Stimulated activated CD8-positive, alpha-beta memory T cell treated with anti-CD3 and anti-CD28 coated beads, Interleukin-4, amount 100 ng/mL, for 4 hours (primary cell): ENCODE data around the gene FCN2.
"Not testable (repeated sequence)": the region's sequence is repeated elsewhere in the genome, so short reads cannot be mapped to it uniquely, and the experiment has no call there.

Experiments
- DNase-seq, 2 donors: peaks; one replicate each; pipeline ENCODE4 v3.0.0-alpha.2; 2020; ENCODE audit warnings: low read depth in 2 of 2, low spot score in 1 of 2

The FCN2 gene

DNA sequence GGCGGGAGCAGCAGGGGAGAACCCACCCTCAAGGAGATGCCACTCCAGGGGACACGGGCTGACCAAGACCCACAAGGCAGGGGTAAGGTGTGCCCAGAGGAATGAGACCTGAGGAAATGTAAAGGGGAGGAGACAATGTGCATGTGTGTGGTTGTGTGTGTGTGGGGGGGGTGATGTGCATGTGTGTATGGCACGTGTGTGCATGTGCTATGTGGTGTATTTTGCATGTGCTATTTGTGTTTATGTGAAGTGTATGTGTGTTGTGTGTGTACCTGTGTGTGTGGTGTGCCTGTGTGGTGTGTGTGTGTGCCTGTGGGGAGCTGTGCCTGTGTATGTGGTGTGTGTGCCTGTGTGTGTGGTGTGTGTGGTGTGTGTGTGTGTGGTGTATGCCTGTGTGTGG is 33.5 kb upstream of the FCN2 start:
- no peak for DNase-seq

DNA sequence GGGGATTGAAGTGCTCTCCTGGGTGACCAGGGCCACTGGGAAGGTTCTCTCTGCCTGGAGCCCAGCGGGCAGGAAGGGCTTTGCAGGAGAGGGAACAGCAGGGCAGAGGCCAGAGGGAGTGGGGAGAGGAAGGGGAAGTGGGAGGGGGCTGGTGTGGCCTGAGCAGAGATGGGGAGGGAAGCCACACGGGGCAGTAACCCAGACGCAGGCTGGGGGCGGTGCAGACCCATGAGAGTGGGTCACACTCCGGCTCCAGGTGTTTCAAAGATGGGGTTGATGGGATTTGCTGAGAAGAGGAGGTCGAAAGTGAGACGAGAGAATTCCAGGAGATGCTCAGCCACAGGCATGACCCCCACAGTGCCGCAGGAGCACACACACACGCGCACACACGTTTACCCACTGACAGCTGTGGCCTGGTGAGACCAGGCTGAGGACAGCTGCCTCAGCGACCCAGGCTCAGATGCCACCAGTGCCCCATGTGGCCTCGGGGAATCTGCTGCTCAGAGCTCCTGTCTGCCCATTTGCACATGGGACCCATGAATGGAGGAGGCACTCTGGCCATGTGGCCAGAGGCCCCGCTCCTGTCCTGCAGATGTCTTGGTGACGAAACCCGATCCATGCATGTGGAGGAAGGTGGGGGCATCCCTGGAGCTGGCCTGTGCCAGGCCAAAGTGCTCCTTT is 32.7 kb upstream of the FCN2 start:
- no peak for DNase-seq

DNA sequence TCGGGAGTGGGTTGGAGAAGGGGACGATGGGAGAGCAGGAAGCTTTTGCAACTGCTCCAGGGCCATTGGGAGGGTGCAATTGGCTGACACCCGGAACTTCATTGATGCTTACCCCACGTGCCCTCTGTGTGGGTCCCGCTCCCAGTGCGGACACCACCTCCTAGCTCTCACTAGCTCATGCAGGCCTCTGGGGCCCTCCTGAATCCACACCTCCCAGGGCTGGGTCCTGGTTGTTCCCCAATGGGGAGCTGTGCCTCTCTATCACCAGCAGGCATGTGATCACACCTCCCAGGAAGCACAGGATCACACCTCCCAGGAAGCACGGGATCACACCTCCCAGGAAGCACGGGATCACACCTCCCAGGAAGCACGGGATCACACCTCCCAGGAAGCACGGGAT is 32.1 kb upstream of the FCN2 start:
- DNase-seq = no peak

DNA sequence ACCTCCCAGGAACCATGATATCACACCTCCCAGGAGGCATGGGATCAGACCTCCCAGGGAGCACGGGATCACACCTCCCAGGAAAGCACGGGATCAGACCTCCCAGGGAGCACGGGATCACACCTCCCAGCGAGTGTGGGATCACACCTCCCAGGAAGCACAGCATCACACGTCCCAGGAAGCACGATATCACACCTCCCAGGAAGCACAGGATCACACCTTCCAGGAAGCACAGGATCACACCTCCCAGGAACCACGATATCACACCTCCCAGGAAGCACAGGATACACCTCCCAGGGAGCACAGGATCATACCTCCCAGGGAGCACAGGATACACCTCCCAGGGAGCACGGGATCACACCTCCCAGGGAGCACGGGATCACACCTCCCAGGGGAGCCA is 30.0 kb upstream of the FCN2 start:
- no peak for DNase-seq

DNA sequence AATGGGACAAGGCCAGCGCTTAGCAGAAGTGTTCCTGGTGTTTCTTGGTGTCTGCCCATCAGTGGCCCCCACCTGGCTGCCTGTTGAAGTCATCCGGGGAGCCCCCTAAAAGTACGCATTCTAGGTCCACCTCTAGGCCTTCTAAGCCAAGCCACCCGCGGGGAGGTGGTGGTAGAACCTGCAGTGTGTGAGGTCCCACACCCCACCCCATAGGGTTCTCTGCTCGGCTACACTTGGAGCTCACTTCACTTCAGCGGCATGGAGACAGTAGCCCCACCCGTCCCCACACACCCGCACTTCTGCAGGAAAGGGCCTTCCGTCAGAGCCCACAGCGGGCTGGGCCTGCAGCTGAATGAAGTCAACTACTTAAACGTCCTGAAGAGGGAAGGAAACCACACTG is 29.6 kb upstream of the FCN2 start:
- no peak for DNase-seq

DNA sequence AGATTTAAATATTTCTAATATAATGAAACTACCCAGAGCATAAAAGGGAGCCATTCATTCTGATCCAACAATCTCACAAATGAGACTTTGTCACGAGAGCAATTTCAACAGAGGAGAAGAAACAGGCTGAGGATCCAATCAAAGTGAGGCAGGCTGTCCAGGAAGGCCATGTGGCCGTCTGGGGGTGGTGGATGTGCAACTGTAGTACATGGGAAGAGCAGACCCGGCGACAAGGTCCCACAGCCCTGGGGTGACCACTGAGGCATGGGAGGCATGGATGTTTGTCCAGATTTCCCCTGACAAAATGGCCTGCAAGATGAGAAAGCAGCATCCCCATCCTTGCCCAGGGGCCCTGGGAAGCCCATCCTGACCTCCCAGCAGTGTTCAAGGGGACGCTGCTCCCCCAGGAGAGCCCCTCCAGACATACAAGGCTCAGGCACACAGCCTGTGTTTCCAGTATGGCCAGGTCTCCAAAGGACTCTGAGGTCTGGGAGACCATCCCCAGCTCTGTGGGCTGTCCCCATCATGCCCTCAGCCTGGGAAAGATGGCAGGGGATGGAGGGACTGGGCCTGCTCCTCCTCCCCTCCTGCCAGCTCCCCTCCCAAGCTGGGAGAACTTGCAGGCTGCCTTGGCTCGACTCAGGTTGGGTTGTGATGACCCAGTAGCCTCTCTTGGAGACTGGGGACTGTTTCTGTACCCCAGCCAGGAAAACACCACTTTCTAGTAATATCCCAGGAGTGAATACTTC is 27.5 kb upstream of the FCN2 start:
- no peak for DNase-seq

DNA sequence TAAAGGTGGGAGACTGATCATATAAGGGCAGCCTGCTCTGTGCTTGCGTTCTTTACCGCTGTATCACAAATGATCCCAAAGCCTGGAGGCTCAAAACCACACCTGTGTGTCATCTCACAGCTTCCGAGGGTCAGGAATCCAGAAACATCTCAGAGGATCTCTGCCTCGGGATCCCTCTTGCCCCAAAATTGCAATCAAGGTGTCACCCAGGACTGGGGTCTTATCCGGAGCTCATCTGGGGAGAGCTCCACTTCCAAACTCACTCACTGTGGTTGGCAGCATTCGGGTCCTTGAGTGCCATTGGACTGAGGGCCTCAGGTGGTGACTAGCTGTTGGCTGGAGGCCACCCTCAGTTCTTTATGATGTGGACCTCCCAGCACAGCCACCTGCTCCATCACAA is 26.7 kb upstream of the FCN2 start:
- DNase-seq = no peak

DNA sequence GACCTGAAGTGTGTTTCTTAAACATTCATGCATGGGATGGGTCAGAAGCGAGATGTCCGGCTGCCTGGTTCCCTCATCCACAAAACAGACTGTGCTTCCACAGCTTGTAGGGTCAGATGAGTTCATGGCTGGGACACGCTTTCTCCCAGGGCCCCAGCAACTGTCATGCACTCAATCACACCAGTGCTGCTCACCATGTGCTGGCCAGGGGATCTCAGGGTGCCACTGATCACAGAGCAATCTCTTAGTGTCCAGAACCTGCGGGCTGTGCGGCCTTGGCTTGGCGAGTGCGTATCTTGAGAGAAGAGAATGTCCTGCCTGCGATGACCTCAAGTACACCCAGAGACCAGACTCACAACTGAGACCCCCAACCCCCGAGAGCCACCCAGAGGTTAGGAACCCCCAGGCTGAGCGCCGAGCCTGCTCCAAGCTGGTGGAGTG is 26.0 kb upstream of the FCN2 start:
- DNase-seq = no peak

DNA sequence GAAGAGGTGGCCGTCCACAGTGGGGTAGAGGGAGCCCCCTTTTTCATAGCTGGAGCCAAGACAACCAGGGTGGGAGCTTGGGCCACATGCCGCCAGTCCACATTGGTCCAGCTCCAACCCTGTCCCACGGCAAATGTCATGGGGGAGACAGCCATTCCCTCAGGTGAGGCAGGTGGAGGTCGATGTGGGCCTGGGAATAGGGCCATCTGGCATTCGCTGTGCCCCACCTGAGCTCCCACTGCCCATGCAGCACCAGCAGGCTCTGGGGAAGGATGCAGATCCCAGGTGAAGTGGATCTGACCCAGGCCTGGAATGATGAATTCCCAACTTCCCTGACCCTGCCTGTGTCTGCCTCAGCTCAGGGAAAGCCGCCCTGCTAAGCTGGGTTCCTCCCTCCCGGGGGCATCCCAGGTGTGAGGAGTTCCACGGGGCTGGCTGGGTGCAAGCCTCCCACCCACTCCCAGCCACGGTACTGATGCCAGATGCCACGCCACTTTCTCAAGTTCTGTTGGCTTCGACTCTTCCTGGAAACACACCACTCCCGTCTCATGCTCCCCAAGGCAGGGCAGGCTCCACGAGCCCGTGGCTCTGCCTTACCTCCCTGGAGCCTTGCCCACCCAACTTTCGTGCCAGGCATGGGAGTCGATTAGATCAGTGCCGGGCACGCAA is 25.2 kb upstream of the FCN2 start:
- DNase-seq = no peak

DNA sequence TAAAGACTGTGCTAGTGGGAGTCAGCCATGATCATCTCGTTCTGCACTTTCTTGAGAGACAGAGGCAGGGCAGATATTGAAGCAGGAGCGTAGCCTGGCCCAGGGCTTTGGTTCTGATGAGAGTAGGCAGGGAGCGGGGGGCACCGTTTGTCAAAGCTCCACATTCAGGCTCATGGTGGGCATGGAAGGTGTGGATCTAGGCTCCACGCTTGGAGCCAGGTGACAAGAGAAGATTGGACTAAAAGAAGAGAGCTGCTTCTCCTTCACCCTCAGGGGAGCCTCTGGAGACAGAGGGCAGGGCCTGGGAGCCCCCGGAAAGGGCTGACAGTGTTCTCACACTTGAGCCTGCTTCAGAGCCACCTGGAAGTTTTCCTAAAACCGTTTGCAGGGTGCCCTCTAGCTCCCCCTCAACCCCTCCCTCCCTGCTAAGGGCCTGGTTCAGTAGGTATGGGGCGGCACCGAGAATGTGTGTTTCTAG is 24.7 kb upstream of the FCN2 start:
- DNase-seq = no peak

DNA sequence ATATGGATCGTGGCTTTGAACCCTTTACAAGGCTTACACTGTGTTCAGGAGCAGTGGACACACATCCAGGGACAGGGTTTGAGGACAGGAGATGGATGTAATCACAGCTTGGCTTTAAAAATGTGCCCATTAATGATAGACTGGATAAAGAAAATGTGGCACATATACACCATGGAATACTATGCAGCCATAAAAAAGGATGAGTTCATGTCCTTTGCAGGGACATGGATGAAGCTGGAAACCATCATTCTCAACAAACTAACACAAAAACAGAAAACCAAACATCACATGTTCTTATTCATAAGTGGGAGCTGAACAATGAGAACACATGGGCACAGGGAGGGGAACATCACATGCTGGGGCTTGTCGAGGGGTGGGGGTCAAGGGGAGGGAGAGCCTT is 23.2 kb upstream of the FCN2 start:
- DNase-seq = not testable (repeated sequence)

DNA sequence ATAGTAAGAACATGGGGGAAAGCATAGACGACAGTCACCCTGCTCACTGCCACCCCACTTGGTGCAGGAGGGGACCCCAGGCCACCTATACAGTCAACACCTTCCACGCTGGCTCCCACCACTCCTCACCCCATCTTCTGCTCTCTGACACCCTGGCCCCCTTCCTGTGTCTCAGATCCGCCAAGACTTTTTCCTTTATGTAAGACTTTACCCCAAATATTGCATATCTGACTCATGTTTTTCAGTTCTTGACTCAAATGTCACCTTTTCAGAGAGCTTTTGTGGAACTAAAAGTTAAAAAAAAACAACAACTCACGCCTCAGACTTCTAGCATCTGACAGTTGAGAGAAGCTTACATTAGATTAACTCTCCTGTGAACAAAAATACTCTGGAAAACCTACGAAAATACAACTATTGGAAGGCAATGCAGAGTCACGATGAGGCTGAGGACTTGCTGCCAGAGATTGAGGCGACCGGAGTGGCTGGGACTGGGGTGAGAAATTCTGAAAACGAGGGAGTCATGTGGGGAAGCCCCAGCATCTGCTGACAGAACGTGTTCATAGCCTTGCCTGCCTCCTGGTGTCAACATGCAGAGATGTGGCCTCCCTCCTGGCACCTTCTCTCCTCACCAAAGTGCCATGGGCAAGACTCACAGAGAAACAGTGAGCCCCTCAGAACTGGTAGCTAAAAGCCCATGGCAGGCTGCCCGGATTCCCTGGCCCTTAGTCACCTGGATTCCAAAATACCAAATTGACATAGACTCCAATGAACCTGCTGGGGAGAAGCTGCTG is 22.4 kb upstream of the FCN2 start:
- no peak for DNase-seq

DNA sequence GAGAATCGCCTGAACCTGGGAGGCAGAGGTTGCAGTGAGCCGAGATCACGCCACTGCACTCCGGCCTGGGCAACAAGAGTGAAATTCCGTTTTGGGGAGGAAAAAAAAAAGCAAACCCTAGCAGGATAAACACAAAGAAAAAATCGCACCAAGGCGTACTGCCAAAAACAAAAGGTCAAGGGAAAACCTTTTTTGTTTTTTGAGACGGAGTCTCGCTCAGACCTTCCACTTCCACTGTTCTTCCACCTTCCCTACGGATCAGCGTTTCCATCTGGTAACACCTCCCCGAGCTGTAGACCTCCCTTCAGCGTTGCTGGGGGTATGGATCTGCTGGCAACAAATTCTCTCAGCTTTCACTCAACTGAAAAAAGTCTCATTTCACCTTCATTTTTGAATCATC is 20.1 kb upstream of the FCN2 start:
- no peak for DNase-seq

DNA sequence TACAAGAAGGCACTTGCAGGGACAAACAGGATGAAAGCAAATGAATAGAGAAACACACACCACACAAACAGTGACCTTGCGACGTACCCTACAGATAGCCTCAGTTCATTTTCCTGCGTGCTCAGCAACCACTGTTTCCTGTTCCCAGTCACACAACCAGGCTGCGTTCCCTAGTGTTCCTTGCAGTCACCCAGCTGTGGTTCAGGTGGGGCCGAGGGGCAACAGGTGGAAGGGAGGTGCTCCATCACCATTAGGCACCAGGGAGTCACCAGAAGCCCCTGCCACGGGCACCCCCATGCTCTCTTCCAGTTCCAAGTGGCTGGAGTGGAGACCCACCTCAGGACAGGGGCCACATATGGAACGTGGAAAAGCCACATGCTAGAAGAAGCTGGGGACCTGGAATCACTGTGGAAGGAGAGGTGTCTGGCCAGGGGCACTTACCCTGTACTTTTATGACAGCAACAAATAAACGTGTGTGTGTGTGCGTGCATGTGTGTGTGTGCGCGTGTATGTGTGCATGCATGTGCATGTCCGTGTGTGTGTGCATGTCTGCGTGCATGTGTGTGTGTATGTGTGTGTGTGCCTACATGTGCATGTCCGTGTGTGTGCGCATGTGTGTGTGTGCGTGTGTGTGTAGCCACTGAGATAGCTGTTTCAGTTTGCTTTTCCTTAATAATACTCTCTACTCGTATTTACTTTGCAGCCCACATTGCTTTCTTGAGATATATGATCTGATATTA is 18.8 kb upstream of the FCN2 start:
- DNase-seq = no peak

DNA sequence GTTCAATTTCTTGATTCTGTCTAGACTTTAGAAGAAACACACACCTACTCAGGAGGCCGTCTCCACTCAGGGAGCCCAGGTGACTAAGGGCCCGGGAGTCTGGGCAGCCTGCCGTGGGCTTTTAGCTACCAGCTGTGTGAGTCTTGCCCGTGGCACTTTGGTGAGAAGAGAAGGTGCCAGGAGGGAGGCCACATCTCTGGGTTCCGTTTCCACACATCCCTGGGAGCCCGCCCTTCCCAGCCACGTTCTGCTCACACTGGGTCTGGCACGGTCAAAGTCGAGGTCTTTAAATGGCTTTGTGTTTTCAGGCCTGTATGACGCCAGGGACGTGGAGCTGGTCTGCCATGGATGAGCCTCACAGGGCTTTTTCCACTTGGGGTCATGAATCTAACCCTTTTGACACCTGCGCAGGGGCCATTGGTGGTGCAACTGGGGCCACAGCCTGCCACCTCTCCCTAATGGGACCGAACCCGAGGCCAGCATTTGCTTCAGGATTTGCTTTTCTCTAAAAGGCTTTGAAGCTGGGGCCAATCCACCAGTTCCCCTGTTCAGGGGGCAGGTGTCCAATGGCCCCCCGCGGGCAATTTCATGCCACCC is 17.2 kb upstream of the FCN2 start:
- no peak for DNase-seq

DNA sequence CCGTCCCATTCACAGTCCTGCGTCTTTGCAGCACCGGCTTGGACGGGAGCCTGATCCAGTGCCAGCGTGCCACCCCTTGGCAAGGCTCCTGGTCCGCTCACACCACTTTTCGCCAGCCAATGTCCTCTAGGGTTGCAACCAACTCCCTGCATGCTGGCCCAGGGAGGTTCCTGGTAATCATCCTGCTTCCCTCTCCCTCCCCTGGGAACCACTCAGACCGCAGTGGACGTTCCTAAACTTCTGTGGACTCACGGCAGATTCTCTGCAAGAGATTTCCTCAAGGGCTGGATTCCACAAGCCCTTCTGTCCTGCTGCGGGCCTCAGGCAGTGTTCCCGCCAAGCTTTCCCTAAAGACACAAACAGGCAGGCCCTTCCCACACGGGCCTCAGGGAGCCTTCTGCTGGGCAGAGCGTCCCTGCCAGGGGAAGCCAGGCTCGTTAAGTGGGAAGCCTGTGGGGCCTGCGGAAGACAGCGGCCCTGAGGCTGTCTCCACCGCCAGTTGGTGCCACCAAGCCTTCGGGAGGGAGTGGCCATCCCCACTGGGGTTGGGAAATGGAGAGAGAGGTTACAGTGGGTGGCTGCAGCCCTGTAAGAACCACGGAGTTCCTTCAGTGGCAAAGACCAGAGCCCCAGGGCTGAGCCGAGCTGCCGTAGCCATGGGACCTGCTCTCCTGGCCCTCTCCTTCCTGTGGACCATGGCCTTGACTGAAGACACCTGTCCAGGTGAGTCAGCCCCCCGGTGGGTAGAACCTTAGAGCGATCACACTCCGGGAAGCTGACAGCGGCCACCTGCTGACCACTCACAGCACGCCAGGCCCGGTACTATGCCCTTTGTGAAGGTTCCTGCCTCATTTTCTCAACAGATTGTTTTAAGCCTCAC is 16.4 kb upstream of the FCN2 start:
- DNase-seq = no peak

DNA sequence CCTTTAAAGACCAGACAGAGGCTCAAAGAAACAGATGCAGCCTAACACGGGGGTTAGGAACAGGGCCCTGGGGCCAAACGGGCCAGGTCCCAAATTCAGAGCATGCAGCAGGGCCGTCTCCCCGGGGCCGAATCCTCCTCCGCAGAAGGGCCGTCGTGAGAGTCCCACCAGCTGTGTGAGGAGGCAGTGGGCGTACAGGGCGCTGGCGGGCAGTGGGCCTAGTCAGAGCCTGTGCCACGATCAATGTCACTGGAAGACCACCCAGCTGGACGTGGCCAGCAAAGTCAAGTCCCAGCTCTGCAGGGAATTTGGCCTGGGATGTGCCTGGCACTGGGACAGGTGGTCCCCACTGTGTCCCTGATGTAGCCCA is 15.8 kb upstream of the FCN2 start:
- no peak for DNase-seq

DNA sequence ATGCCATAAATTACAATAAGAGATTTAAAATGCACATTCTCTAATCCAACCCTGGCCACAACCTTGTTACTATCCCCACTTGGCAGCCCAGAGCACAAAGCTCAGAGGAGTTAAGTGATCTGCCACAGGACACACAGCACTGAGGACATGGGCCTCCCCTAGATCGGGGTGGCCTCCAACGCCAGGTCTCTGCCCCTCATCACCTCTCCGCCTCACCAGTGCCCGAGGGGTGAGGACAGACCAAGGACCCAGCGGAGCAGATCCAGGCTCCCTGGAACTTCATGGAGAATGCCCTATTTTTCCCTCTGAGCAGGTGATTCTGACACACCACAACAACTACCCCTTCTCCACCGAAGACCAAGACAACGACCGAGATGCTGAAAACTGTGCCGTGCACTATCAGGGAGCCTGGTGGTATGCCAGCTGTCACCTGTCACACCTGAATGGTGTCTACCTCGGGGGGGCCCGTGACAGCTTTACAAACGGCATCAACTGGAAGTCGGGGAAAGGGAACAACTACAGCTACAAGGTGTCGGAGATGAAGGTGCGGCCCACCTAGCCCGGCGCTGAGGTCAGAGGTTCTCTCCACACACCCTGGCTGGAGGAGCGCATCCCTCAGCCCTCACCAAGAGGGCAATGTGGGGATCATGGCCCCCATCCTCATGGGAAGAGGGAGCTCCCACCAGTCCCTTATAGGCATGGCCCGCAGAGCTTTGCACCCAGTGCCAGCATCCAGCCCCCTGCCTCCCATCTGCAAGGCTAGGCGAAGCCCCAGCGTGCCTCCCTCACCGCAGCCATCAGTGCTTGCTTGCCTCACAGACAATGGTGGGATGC is 12.5 kb upstream of the FCN2 start:
- DNase-seq = no peak
